A673 (cell line): Measurements from ENCODE around the gene SEPTIN10.

ENCODE experiments used
- CTCF ChIP-seq: fragments of 300-800, 200-600 bp; sonication (generic); conservative IDR thresholded peaks from 2 replicates; pipeline ENCODE4 v1.5.1; 2017; ENCODE audit warnings: low read depth, mild to moderate bottlenecking, antibody characterized with exemption, low read length, moderate library complexity, mixed read lengths
- EZH2 ChIP-seq: fragments of 200-600 bp; sonication (generic); IDR thresholded peaks from 2 replicates; pipeline ENCODE4 v1.6.1; 2017; ENCODE audit warnings: borderline replicate concordance, low read depth, mild to moderate bottlenecking, mixed read lengths, antibody characterized with exemption, low read length; ENCODE audit not compliant: poor library complexity, severe bottlenecking

GRCh38 chr2:109630441-109631430, 17.0 kb upstream of the SEPTIN10 start:
- TF ChIP-seq CTCF (no peak), EZH2 (no peak)
